Globus pallidus (tissue), 1 donor: Measurements from ENCODE around the gene SEMA4G.

ENCODE experiments used
- DNase-seq: peaks from one replicate; pipeline ENCODE4 v3.0.0-alpha.2; 2015; ENCODE audit warnings: low spot score

Gene SEMA4G, protein sequence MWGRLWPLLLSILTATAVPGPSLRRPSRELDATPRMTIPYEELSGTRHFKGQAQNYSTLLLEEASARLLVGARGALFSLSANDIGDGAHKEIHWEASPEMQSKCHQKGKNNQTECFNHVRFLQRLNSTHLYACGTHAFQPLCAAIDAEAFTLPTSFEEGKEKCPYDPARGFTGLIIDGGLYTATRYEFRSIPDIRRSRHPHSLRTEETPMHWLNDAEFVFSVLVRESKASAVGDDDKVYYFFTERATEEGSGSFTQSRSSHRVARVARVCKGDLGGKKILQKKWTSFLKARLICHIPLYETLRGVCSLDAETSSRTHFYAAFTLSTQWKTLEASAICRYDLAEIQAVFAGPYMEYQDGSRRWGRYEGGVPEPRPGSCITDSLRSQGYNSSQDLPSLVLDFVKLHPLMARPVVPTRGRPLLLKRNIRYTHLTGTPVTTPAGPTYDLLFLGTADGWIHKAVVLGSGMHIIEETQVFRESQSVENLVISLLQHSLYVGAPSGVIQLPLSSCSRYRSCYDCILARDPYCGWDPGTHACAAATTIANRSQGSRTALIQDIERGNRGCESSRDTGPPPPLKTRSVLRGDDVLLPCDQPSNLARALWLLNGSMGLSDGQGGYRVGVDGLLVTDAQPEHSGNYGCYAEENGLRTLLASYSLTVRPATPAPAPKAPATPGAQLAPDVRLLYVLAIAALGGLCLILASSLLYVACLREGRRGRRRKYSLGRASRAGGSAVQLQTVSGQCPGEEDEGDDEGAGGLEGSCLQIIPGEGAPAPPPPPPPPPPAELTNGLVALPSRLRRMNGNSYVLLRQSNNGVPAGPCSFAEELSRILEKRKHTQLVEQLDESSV

GRCh38 chr10:100969187-100970075 is at the start of gene SEMA4G:
Gene SEMA4G (plus strand): TSS chr10:100969504. CDS start chr10:100972913, 3,409 bp downstream.
- DNase-seq = peak; percentile 18

DNA sequence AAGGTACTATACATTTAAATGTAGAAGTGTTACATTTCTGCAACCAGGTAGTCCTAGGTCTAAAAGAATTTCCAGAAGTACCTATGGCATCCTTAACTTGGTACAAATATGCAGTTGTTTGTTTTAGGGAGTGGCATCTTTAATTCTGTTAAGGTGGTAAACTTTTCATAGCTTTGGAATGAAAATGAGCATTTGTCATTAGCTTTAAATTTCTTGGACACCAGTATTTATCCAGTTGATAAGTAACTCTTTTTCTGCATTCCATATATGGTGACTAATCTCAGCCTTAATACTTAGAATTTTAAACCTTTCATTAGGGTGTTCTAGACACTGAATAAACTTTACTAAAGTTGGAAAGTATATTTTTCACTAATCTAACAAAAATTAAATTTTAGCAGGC is 45.7 kb upstream of the SEMA4G start:
- no peak for DNase-seq

DNA sequence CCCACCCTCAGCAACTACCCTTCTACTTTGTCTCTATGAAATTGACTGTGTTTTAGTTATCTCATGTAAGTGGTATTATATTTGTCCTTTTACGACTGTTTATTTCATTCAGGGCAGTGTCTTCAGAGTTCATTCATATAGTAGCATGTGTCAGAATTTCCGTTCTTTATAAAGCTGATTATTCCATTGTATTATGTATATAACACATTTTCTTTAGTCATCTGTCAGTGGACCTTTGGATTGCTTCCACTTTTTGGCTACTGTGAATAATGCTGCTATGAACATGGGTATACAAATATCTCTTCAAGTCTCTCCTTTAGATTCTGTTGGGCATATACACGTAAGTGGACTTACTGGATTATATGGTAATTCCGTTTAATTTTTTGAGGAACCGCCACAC is 42.0 kb upstream of the SEMA4G start:
- DNase-seq = no peak

GRCh38 chr10:100928039-100928438 is 41.3 kb upstream of the SEMA4G start:
- no peak for DNase-seq

- DNase-seq = peak; percentile 46
Measured at GRCh38 chr10:100930368-100930767, 38.9 kb upstream of the SEMA4G start.

- DNase-seq = no peak
Measured at GRCh38 chr10:100934084-100934659, 35.1 kb upstream of the SEMA4G start.

- DNase-seq = no peak
Measured at GRCh38 chr10:100939763-100940344, 29.4 kb upstream of the SEMA4G start.

DNA sequence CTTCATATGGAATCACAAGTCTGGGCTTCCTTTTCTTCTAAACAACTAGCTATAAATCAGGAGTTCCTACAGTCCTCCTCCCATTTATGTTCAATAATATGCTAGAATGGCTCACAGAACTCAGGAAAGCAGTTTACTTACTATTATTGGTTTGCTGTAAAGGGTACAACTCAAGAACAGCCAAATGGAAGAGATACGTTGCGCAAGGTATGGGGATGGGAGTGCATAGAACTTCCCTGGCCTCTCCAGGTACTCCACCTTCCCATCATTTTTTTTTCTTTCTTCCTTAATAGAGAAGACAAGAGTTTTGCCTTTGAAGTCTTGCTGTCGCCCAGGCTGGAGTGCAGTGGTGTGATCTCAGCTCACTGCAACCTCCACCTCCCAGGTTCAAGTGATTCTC is 27.1 kb upstream of the SEMA4G start:
- no peak for DNase-seq

GRCh38 chr10:100943508-100943907 is 25.8 kb upstream of the SEMA4G start:
- no peak for DNase-seq

DNA sequence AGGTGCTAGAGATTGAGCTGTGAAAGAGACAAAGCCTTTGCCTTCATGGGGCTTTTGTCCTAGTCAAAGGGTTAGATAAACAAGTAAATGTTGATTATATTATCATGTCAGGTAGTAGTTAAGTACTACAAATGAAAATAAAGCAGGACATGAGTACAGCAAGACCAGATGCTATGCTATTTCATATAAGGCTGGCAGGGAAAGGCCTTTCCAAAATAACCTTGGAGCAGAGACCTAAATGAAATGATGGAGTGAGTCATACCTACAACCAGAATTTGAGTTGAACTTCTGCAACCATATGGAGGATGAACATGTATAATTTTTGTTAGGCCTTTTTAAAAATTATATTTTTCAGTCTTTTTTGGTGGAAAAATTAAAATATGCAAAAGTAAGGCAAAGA is 23.6 kb upstream of the SEMA4G start:
- DNase-seq = no peak

- no peak for DNase-seq
Measured at GRCh38 chr10:100948916-100949315, 20.4 kb upstream of the SEMA4G start.

DNA sequence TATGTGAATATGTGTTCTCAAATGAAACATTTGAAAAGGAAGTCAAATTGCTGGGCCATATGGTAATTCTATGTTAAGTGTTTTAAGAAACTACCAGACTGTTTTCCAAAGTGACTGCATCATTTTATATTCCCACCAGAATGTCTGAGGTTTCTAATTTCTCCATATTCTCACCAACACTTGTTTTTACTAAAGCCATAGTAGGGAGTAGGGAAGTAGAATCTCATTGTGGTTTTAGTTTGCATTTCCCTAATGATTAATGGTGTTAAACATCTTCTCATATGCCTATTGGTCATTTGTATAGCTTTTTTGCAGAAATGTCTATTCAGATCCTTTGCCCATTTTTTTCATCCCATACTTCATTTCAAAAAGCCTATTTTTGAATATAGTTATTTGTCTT is 9.1 kb upstream of the SEMA4G start:
- DNase-seq = no peak

DNA sequence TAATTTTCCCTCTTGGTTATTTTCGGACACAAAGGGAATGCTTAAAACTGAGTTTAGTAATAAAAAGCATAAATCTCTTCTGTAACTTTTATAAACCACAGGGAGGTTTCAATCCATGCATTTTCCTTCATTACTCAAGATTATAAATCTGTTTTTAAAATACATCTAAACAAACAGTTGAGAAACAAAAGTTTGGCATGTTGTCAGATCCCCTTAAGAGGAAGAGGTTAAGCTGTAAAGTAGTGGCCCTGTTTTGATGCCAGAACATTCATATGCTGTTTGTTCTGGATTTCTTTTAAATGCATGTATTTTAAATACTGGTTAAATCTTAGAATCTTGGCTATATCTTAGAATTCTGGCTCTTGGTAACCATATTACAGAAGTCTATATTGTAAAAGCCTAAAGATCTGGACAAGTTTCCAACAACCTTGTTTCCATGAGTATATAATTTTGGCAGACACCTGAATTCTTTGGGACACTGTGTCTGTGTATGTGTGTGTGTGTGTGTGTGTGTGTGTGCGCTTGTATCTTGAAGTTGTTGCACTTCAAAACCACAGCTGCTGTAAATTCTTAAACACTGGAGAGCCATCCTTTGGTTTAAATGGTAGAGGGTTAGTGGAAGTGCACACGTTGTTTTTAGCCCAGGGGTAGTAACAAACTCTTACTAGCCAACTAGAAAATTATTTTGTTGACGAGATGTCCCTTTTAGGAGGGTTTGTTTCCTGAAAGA is 6.8 kb upstream of the SEMA4G start:
- DNase-seq = no peak

DNA sequence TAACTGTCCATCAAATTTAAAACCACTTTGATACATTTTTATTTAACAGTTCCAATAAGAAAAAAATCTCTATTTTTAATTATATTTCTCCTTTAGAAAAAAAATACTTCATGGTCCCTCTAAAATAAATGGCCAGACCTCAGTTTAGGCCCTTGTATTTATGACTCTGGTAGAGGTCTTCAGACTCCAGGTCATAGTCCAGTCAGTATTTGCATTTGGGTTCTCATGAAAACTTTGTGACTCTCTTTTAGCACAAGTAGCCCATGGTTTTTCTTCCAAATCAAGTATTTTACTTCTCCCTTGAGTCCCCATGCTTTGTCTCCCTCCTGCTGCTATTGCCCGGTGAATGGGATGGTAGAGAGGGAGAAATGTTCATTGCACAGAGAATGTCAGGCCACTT is 5.5 kb upstream of the SEMA4G start:
- DNase-seq = no peak

DNA sequence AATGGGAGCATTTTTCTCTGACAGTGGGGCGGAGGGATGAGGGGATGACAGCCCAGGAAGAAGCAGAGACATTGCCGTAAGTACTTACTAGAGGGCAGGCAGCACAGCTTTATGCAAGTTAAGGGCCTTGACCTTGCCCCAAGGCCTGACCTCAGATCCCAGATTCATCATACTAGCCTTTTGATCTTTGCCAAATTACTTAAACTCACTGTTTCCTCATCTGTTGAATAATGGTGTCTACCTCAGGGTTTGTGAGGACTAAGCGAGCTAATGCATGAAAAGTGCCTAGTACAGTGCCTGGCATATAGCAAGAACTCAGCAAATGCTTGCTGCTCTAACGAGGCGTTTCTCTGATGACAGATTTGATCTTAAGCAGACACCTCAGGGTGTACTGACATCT is 3.5 kb upstream of the SEMA4G start:
- no peak for DNase-seq

- DNase-seq = no peak
Measured at GRCh38 chr10:100966887-100967286, 2.4 kb upstream of the SEMA4G start.

DNA sequence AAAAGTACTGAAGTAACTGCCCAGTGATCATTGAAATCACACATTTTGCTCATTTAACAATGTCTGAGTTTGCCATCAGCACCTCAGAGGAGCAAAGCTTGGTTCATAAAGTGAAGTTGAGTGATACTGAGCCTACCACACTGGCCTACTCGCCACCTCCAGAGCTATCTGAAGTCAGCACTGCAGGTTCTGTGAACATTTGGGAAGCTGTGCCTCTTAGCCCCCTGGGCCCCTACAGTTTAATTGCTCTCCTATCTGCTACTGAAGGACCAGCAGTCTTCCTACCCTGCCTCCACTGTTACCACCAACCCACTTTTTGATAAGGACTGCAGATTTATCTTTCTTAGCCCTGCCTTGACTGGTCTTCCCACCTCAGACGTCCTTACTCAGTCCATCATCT is 2.0 kb upstream of the SEMA4G start:
- no peak for DNase-seq

DNA sequence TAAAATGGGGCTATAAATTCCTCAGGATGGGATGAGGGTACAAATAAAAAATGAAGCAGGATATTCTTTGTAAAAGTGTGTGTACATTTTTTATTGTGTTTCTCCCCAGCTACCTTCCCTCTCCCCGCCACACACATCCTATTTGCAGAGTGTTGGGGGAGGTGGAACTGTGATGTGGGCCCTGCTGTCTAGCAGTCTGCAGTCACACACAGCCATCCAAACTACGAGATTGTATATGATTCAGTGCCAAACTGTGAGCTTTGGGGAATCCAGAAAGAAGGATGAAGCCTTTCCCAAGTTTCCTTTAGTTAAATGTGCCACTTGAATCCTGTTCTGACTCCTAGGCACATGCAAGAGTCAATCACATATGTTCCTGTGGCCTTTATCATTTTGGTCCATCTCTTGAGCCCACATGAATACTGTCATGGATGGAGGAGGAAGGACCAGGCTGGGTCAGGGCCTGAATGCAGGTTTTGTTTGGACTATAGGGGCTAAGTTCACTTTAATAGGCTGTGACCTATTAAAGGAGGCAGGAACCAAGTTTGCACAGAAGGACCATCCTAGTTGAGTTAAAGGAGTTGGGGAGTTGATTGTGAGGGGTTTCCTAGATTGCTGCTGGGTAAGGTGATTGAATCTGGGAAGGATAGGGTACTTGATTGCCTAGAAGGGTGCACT is 1.1 kb upstream of the SEMA4G start:
- no peak for DNase-seq

GRCh38 chr10:100968863-100969186 is 479 bp upstream of the SEMA4G start:
- no peak for DNase-seq
